ENCODE data around the gene MIEF1. TPM values are rescaled to one million over a fixed set of nuclear protein-coding genes. Genes with fewer than 3 reads are reported as not detected.
A peak's percentile ranks its signal among the peaks of the same experiment; 100 is the strongest.
"Not testable (repeated sequence)": the region's sequence is repeated elsewhere in the genome, so short reads cannot be mapped to it uniquely, and the experiment has no call there.

MIEF1 gene
- total and polyA plus RNA-seq, 4 donors: 7.1 to 28.9 (median 17.4) TPM

DNA sequence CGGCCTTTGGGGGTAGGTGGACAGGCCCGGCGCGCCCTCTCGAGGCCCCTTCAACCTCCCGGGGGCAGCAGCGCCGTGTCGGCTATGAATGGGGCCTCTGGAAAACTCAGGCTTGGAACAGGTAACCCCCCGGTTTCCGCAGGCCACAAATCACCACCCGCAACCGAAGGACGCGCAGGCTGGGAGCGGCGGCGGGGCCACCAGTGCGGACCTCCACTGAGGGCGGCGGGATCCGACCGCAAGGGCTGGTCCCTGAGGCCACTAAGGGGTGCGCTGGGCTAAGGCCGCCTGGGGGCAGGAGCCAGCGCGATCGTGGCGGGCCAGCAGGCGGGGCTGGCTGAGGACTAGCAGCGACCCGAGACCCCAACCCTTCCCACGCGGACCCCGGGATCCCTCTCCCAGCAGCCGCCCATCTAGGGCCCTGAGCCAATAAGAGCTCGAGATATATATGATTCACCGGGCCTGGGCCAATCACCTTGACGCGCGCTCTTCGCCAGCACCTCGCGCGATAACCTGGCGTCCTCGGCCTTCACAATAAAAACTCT lies 17.7 kb downstream of the MIEF1 start:
- H3K27ac ChIP-seq (ENCODE audit: low read depth in 1 of 2, low read length in 1 of 2): peak overlapping the region; percentile 94 to 95
- 0% methylated on average over 43 to 47 of the region's 47 CpGs for WGBS, 2 donors
- TF ChIP-seq, protein P1, sequence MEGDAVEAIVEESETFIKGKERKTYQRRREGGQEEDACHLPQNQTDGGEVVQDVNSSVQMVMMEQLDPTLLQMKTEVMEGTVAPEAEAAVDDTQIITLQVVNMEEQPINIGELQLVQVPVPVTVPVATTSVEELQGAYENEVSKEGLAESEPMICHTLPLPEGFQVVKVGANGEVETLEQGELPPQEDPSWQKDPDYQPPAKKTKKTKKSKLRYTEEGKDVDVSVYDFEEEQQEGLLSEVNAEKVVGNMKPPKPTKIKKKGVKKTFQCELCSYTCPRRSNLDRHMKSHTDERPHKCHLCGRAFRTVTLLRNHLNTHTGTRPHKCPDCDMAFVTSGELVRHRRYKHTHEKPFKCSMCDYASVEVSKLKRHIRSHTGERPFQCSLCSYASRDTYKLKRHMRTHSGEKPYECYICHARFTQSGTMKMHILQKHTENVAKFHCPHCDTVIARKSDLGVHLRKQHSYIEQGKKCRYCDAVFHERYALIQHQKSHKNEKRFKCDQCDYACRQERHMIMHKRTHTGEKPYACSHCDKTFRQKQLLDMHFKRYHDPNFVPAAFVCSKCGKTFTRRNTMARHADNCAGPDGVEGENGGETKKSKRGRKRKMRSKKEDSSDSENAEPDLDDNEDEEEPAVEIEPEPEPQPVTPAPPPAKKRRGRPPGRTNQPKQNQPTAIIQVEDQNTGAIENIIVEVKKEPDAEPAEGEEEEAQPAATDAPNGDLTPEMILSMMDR (IDR thresholded peaks at IDR 0.05; ENCODE audit: control extremely low read depth, extremely low read depth): peak; percentile 15
- DNase-seq: peak; percentile 69 to 99 (median 98)
- no peaks in the 10 kb centered on the region for H3K27me3 ChIP-seq (ENCODE audit: control insufficient read depth in 3 of 3, insufficient read depth in 3 of 3, low read length in 2 of 3)
- peak overlapping the region; percentile 66 for H3K4me3 ChIP-seq
- peak overlapping the region; percentile 66 to 73 for H3K9ac ChIP-seq (ENCODE audit: insufficient read depth in 1 of 2, low read length in 2 of 2)
- H3K4me1 ChIP-seq (ENCODE audit: control insufficient read depth in 5 of 5, insufficient read depth in 5 of 5, low read length in 5 of 5): peaks cover 0 to 48% (median 13%) of the 10 kb centered on the region in 5 donors
- no peaks in the 10 kb centered on the region for H3K9me3 ChIP-seq (ENCODE audit: control insufficient read depth in 4 of 4, insufficient read depth in 3 of 4, low read length in 3 of 4)
- H3K36me3 ChIP-seq (ENCODE audit: control insufficient read depth in 4 of 4, insufficient read depth in 4 of 4, low read length in 4 of 4): peaks cover 6 to 52% (median 40%) of the 10 kb centered on the region in 4 donors
- peak; percentile 89 for ATAC-seq (ENCODE audit: insufficient read depth, low FRiP score)

- Histone ChIP-seq H3K36me3 (ENCODE audit: control insufficient read depth in 4 of 4, insufficient read depth in 4 of 4, low read length in 4 of 4) (peaks cover 6 to 48% (median 39%) of the 10 kb centered on the region in 4 donors), H3K27me3 (ENCODE audit: control insufficient read depth in 3 of 3, insufficient read depth in 3 of 3, low read length in 2 of 3) (no peaks in the 10 kb centered on the region), H3K4me1 (ENCODE audit: control insufficient read depth in 5 of 5, insufficient read depth in 5 of 5, low read length in 5 of 5) (peaks cover 0 to 48% (median 20%) of the 10 kb centered on the region in 5 donors), H3K9ac (ENCODE audit: insufficient read depth in 1 of 2, low read length in 2 of 2) (peak within 1 kb of the TSS; percentile 76 to 84), H3K9me3 (ENCODE audit: control insufficient read depth in 4 of 4, insufficient read depth in 3 of 4, low read length in 3 of 4) (no peaks in the 10 kb centered on the region), H3K27ac (ENCODE audit: low read depth in 1 of 2, low read length in 1 of 2) (peak within 1 kb of the TSS; percentile 99 to 100), H3K4me3 (peak within 1 kb of the TSS; percentile 97)
- TF ChIP-seq, protein P1 (IDR thresholded peaks at IDR 0.05; ENCODE audit: control extremely low read depth, extremely low read depth): no peak
- peak; percentile 68 for ATAC-seq (ENCODE audit: insufficient read depth, low FRiP score)
- 0% methylated on average over 75 to 86 of the region's 86 CpGs for whole genome bisulfite sequencing, 2 donors
- DNase-seq: peak; percentile 77 to 100 (median 82)
Measured at GRCh38 chr22:39520226-39521105, 18.4 kb downstream of the MIEF1 start, which contains the start of gene ATF4. Gene ATF4, plus strand, starts transcription at chr22:39520562. Its CDS starts 884 bp downstream, at chr22:39521446.

DNA sequence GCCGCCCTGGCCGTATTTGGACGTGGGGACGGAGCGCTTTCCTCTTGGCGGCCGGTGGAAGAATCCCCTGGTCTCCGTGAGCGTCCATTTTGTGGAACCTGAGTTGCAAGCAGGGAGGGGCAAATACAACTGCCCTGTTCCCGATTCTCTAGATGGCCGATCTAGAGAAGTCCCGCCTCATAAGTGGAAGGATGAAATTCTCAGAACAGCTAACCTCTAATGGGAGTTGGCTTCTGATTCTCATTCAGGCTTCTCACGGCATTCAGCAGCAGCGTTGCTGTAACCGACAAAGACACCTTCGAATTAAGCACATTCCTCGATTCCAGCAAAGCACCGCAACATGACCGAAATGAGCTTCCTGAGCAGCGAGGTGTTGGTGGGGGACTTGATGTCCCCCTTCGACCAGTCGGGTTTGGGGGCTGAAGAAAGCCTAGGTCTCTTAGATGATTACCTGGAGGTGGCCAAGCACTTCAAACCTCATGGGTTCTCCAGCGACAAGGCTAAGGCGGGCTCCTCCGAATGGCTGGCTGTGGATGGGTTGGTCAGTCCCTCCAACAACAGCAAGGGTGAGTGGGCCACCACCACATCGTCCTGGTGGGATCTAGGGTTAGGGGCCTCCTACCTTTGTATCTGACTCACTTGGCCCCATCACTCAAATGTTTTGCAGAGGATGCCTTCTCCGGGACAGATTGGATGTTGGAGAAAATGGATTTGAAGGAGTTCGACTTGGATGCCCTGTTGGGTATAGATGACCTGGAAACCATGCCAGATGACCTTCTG lies 19.2 kb downstream of the MIEF1 start:
- ATAC-seq (ENCODE audit: insufficient read depth, low FRiP score); H3K27me3 ChIP-seq (ENCODE audit: control insufficient read depth in 3 of 3, insufficient read depth in 3 of 3, low read length in 2 of 3); DNase-seq; H3K9me3 ChIP-seq (ENCODE audit: control insufficient read depth in 4 of 4, insufficient read depth in 3 of 4, low read length in 3 of 4): not testable (repeated sequence)
- peaks cover 0 to 48% (median 20%) of the 10 kb centered on the region in 5 donors for H3K4me1 ChIP-seq (ENCODE audit: control insufficient read depth in 5 of 5, insufficient read depth in 5 of 5, low read length in 5 of 5)
- WGBS, 2 donors: 2 to 6% methylated on average over 28 of the region's 28 CpGs
- H3K27ac ChIP-seq (ENCODE audit: low read depth in 1 of 2, low read length in 1 of 2): peak overlapping the region; percentile 99 to 100
- H3K9ac ChIP-seq (ENCODE audit: insufficient read depth in 1 of 2, low read length in 2 of 2): peak overlapping the region; percentile 53 to 76
- H3K36me3 ChIP-seq (ENCODE audit: control insufficient read depth in 4 of 4, insufficient read depth in 4 of 4, low read length in 4 of 4): peaks cover 6 to 46% (median 35%) of the 10 kb centered on the region in 4 donors
- H3K4me3 ChIP-seq: peak overlapping the region; percentile 97

- Histone ChIP-seq H3K4me1 (ENCODE audit: control insufficient read depth in 5 of 5, insufficient read depth in 5 of 5, low read length in 5 of 5) (peaks cover 0 to 48% (median 20%) of the 10 kb centered on the region in 5 donors), H3K4me3 (peak overlapping the region; percentile 97), H3K27ac (ENCODE audit: low read depth in 1 of 2, low read length in 1 of 2) (peak overlapping the region in 1 of 2 donors; percentile 15), H3K9ac (ENCODE audit: insufficient read depth in 1 of 2, low read length in 2 of 2) (peak overlapping the region in 1 of 2 donors; percentile 53), H3K36me3 (ENCODE audit: control insufficient read depth in 4 of 4, insufficient read depth in 4 of 4, low read length in 4 of 4) (peaks cover 6 to 46% (median 35%) of the 10 kb centered on the region in 4 donors)
- ATAC-seq (ENCODE audit: insufficient read depth, low FRiP score); H3K27me3 ChIP-seq (ENCODE audit: control insufficient read depth in 3 of 3, insufficient read depth in 3 of 3, low read length in 2 of 3); DNase-seq; H3K9me3 ChIP-seq (ENCODE audit: control insufficient read depth in 4 of 4, insufficient read depth in 3 of 4, low read length in 3 of 4): not testable (repeated sequence)
- WGBS, 2 donors: 11 to 26% methylated on average over 3 to 5 of the region's 5 CpGs
Measured at GRCh38 chr22:39522091-39522490, 20.0 kb downstream of the MIEF1 start.
